NOMO-1 treated with DMSO at 0.1 percent for 48 hours (cell line): ENCODE data around the gene WDR86.

Experiments used
- DNase-seq: peaks from one replicate; lab custom pipeline; 2025; ENCODE audit not compliant: unreplicated experiment; lab: John Stamatoyannopoulos, UW

Gene WDR86

DNA sequence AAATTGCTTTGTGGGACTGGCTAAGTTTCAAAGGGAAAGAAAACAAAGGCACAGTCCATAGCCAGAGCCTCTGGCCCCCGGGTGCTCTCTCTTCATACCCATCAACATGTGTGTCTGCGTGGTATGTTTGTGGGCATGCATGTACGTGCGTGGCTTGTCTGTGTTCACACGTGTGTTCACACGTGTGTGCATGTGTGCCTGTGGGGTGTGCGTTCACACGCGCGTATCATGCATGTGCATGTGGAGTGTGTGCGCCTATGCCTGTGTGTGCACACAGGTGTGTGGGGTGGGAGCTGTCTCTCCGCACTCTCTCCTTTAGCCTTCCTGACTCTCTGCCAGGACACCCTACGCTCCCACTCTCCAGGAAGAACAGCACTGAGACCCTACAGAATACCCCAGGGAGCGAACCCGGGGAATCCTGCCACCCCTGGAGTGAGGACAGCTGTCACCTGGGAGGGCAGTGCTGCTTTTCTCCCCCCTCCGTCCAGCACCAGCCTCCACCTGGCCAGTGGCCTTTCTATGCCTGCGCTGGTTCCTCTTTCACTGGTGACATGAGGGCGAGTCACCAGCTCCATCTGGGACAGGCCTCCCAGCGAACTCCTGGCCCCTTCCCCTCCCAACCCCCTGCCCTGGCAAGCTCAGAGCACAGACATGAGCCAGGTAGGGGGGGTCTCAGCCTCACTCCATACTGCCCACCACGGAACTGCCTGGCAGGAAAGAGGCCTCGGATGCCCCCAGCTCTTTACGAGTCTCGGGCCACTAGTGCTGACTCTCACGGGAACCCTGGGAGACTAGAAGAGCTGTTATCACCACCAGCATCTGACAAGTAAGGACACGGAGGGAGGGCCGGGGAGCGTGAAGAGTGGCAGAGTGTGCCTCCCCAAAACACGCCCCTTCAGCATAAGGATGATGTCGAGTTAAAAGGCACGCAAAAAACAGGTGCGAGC is 16.5 kb downstream of the WDR86 start:
- no peak for DNase-seq

- no peak for DNase-seq
Measured at GRCh38 chr7:151392426-151392825, 17.4 kb downstream of the WDR86 start.

GRCh38 chr7:151392002-151392401 is 17.8 kb downstream of the WDR86 start:
- DNase-seq, result no peak

GRCh38 chr7:151391358-151391730 is 18.5 kb downstream of the WDR86 start:
- DNase-seq, result no peak

DNA sequence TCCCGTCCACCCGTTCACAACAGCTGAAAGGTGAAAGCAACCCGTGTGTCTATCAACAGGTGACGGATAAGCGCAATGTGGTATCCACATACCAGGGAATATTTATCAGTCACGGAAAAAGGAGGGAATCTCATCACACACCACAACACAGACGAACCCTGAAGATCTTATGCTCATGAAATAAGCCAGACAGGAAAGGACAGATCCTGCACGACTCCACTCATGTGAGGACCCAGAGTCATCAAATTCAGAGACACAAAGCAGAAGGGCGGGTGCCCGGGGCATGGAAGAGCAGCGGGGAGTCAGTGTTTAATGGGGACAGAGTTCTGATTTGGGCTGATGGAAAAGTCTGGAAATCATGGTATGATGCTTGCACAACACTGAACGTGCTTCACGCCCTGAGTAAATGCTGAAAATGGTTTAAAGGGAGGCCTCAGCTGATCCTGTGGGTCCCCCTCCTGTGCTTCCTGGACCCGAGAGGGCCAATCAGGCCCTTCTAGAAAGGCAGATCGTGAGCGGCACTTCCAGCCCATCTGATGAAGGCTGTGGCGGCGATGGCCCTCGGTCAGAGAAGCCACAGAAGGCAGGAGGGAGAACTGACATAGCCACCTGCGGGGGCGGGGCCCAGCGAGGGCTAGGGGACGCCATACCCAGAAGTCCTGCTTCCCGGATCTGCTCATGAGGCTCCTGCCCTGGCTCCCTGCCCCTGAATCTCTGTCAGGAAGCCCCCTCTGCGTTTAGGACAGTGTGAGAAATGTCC is 19.1 kb downstream of the WDR86 start:
- no peak for DNase-seq

GRCh38 chr7:151389768-151390597 is 19.9 kb downstream of the WDR86 start:
- DNase-seq, result no peak

GRCh38 chr7:151389096-151389767 is 20.6 kb downstream of the WDR86 start:
- no peak for DNase-seq

- DNase-seq, result no peak
Measured at GRCh38 chr7:151388430-151388829, 21.4 kb downstream of the WDR86 start.

GRCh38 chr7:151388007-151388297 is 21.9 kb downstream of the WDR86 start:
- no peak for DNase-seq

DNA sequence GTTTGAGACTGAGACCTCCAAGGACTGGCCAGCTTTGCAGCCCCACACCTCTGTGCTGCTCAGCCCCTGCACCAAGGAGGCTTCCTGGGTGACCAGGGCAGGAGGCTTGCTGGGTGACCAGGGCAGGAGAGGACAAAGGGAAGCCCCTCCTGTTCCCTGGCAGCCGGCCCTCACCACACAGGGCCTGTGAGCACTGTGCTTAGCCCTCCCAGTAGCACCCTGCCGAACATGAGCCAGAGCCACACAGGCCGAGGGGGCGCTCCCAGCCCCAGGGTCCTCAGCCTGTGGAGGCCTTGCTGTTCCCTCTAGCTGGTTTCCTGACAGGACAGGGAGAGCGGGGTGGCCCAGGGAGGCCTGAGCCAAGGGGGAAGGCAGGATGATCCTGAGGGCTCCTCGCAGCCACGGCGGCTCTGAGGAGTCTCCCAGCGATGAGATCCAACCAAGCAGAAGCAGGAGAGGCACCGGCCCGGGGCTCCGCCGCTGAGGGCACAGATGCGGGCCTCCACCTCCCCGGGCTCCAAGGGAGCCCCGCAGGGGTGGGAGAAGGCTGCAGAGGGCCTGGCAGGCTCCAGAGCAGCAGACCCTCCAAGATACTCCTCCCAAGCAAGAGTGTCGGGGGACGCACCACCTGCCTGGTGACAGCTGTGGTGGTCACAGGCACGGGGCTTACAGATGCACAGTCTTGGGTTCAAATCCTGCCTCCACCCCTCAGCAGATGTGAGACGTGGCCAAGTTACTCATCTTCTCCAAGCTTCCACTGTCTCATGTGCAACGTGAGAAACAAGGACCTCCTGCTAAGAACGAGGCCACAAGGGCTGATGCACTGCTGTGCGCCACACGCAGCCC is 22.5 kb downstream of the WDR86 start:
- DNase-seq, result no peak

DNA sequence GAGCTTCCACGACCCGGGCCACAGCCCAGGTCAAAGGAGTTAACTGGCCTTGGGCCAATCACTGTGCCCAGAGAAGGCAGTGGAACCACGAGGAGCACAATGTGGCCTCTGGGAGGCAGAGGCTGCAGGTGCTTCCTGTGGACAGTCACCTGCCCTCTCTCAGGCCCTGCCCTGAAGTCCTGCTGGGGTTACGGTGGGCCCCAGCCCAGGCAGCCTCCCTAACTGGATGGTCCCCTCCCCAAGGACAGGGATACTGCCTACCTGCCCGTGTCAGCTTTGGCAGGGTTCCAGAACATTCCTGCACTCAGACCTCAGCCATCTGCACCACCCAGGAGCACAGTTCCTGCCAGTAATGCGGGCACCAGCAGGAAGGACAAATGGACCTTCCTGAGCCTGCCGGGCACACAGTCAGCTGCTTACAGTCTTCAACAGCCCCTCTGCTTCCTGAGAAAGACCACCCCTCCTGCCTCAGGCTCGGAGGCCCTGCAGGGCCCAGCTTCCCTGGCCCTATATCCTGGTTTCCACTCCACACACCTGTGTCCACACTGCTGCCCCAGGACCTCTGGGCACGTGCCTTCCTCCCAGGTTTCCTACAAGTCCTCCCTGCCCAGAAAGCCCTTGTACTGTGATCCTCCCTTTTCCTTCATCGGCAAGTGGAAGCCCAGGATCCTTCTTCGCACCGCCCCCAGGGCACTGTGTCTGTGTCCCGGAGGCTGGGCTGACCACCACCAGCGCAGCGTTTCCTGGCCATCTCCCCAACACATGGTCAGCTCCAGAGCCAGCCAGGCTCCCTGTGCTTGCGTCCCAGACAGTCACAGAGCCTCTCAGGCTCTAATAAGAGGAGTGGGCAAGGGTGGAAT is 23.3 kb downstream of the WDR86 start:
- no peak for DNase-seq

DNA sequence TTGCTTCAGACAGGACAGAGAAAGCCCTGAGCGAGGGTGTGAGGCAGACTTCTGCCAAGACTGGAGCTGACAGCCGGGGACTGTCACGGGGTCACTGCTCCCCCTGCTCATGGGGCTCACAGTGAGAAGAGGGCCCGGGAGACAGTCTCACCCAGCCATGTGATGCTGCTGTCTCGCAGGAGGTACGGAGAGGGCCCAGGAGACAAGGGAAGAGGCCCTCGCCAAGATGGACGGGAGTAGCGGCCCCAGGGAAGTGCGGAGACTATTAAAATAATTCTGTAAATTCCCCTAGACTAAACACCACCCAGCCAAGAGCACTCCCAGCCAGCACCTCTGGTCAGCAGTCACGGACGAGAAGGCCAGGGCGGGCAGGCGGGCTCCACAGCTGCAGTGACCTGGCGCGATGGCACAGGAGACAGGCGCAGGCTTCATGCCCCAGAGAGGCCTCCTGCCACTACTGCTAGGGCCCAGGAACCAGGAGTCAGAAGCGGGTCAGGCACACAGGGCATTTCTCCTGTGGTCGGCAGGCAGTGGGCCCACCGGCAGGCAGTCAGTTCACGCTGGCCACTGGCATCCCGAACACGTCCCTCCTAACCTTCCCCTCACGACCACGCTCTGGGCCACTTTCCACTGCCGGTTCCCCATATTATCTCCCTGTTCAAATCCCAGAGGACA is 24.1 kb downstream of the WDR86 start:
- DNase-seq, result no peak

- no peak for DNase-seq
Measured at GRCh38 chr7:151384776-151385625, 24.8 kb downstream of the WDR86 start.

- no peak for DNase-seq
Measured at GRCh38 chr7:151384352-151384697, 25.5 kb downstream of the WDR86 start.

DNA sequence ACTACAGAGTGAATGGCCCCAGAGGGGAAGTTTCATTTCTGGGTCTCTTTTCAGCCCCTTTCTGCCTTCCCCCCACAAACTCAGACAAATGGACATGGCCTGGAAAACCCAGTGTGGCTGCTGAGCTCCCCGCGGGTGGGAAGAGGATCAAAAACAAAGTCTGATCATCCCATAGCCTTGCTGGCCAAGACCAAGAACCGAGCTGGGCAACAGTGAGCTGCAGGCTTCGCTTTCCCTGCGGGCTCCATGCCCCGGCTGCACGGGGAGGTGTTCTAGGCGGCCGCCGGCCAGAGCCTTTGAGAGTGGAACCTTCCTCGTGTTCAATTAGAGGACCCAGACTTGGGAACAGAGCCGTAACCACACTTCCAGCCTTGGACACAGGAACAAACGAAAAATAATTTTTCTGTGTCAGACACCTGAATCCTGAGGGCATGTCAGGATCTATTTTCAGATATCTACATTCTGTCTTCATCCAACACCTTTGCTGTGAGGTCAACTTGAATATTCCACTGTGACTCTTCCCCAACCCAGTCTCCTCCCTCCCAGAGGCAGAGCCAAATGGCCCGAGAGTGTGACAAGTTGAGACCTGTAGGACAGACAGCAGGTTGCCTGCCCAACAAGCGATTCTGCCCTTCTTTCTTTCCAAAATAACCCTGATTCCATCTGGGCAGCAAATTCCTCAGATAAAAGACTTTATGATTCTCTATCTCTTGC is 26.0 kb downstream of the WDR86 start:
- no peak for DNase-seq

- no peak for DNase-seq
Measured at GRCh38 chr7:151382079-151382885, 27.6 kb downstream of the WDR86 start.
